ENCODE data around the gene PCSK9. TPM values are rescaled to one million over a fixed set of nuclear protein-coding genes. Genes with fewer than 3 reads are reported as not detected.

The PCSK9 gene
- total RNA-seq, 2 experiments from 2014 or later, result 0.07 TPM; not detected in 1

GRCh38 chr1:54998100-54998499 lies 41.2 kb upstream of the PCSK9 start:
- H3K27ac Mint-ChIP-seq, result no peak overlapping the region
- peaks cover 35% of the 10 kb centered on the region for H3K4me1 Mint-ChIP-seq
- H3K36me3 Mint-ChIP-seq, result no peaks in the 10 kb centered on the region
- no peak overlapping the region for H3K4me3 Mint-ChIP-seq
- H3K9me3 Mint-ChIP-seq (ENCODE audit: low read depth), result no peaks in the 10 kb centered on the region
- CTCF ChIA-PET, result interaction anchor here (3.5 to 10.5 kb wide), 2 partner anchors 24 to 50 kb away, joined by 22 to 341 read pairs; no protein-coding TSS in a partner anchor
- ATAC-seq, result no peak
- H3K27me3 Mint-ChIP-seq, result peaks cover 38% of the 10 kb centered on the region
- DNase-seq, result no peak

- peaks cover 35% of the 10 kb centered on the region for H3K4me1 Mint-ChIP-seq
Measured at GRCh38 chr1:54998677-54999076, 40.7 kb upstream of the PCSK9 start, which contains the start of gene BSND. Gene BSND, plus strand, starts transcription at chr1:54998933. Its CDS starts 254 bp downstream, at chr1:54999187.

GRCh38 chr1:55000110-55001085 lies 39.0 kb upstream of the PCSK9 start:
- no peaks in the 10 kb centered on the region for H3K9me3 Mint-ChIP-seq (ENCODE audit: low read depth)
- no peak for ATAC-seq
- no peaks in the 10 kb centered on the region for H3K36me3 Mint-ChIP-seq
- H3K4me1 Mint-ChIP-seq, result peaks cover 20% of the 10 kb centered on the region
- CTCF ChIA-PET, result interaction anchor here (1.4 to 10.5 kb wide), 3 partner anchors 13 to 52 kb away, joined by 3 to 341 read pairs (median 5); no protein-coding TSS in a partner anchor
- H3K27me3 Mint-ChIP-seq, result peaks cover 36% of the 10 kb centered on the region
- no peak for DNase-seq
- H3K4me3 Mint-ChIP-seq, result no peak overlapping the region
- H3K27ac Mint-ChIP-seq, result no peak overlapping the region

More at GRCh38 chr1:54998677-54999076, 40.7 kb upstream of the PCSK9 start, which contains the start of gene BSND:
- Mint-ChIP-seq H3K36me3 (no peaks in the 10 kb centered on the region), H3K27me3 (peaks cover 38% of the 10 kb centered on the region), H3K27ac (no peak within 1 kb of the TSS), H3K9me3 (ENCODE audit: low read depth) (no peaks in the 10 kb centered on the region), H3K4me3 (no peak within 1 kb of the TSS)
- DNase-seq (no peak), ATAC-seq (no peak)
- CTCF ChIA-PET, result interaction anchor here (3.5 to 10.5 kb wide), 2 partner anchors 23 to 50 kb away, joined by 22 to 341 read pairs; no protein-coding TSS in a partner anchor

GRCh38 chr1:55001311-55001710 lies 38.0 kb upstream of the PCSK9 start:
- peaks cover 11% of the 10 kb centered on the region for H3K4me1 Mint-ChIP-seq
- no peak overlapping the region for H3K27ac Mint-ChIP-seq
- DNase-seq, result no peak
- CTCF ChIA-PET, result interaction anchor here (1.4 to 10.5 kb wide), 3 partner anchors 12 to 53 kb away, joined by 3 to 341 read pairs (median 5); no protein-coding TSS in a partner anchor
- no peaks in the 10 kb centered on the region for H3K36me3 Mint-ChIP-seq
- H3K27me3 Mint-ChIP-seq, result peaks cover 27% of the 10 kb centered on the region
- H3K4me3 Mint-ChIP-seq, result no peak overlapping the region
- ATAC-seq, result no peak
- no peaks in the 10 kb centered on the region for H3K9me3 Mint-ChIP-seq (ENCODE audit: low read depth)

- Mint-ChIP-seq H3K9me3 (ENCODE audit: low read depth) (no peaks in the 10 kb centered on the region), H3K27me3 (peaks cover 15% of the 10 kb centered on the region), H3K4me3 (no peak overlapping the region), H3K27ac (no peak overlapping the region), H3K4me1 (no peaks in the 10 kb centered on the region), H3K36me3 (no peaks in the 10 kb centered on the region)
- ATAC-seq, result no peak
- no peak for DNase-seq
- CTCF ChIA-PET, result interaction anchor here (1.1 to 10.5 kb wide), 3 partner anchors 18 to 54 kb away, joined by 3 to 341 read pairs (median 5); no protein-coding TSS in a partner anchor
Measured at GRCh38 chr1:55002686-55003085, 36.7 kb upstream of the PCSK9 start.

GRCh38 chr1:55005351-55006140 lies 33.8 kb upstream of the PCSK9 start:
- DNase-seq, result no peak
- Mint-ChIP-seq H3K4me3 (no peak overlapping the region), H3K36me3 (no peaks in the 10 kb centered on the region), H3K27ac (no peak overlapping the region), H3K27me3 (no peaks in the 10 kb centered on the region), H3K9me3 (ENCODE audit: low read depth) (no peaks in the 10 kb centered on the region), H3K4me1 (no peaks in the 10 kb centered on the region)
- peak; percentile 53 for ATAC-seq
- CTCF ChIA-PET, result interaction anchor here (0.6 to 2.0 kb wide), 2 partner anchors 9 to 60 kb away, joined by 3 to 7 read pairs; no protein-coding TSS in a partner anchor

- CTCF ChIA-PET, result interaction anchor here (0.9 to 2.0 kb wide), 3 partner anchors 10 to 62 kb away, joined by 3 to 7 read pairs (median 5); no protein-coding TSS in a partner anchor
- no peaks in the 10 kb centered on the region for H3K27me3 Mint-ChIP-seq
- H3K9me3 Mint-ChIP-seq (ENCODE audit: low read depth), result no peaks in the 10 kb centered on the region
- no peak for DNase-seq
- no peak overlapping the region for H3K4me3 Mint-ChIP-seq
- peaks cover 5% of the 10 kb centered on the region for H3K4me1 Mint-ChIP-seq
- ATAC-seq, result no peak
- H3K36me3 Mint-ChIP-seq, result no peaks in the 10 kb centered on the region
- H3K27ac Mint-ChIP-seq, result no peak overlapping the region
Measured at GRCh38 chr1:55006931-55007330, 32.4 kb upstream of the PCSK9 start.

GRCh38 chr1:55007625-55008024 lies 31.7 kb upstream of the PCSK9 start:
- Mint-ChIP-seq H3K4me1 (peaks cover 5% of the 10 kb centered on the region), H3K27me3 (peaks cover 3% of the 10 kb centered on the region), H3K36me3 (no peaks in the 10 kb centered on the region), H3K4me3 (no peak overlapping the region), H3K9me3 (ENCODE audit: low read depth) (no peaks in the 10 kb centered on the region), H3K27ac (no peak overlapping the region)
- CTCF ChIA-PET, result interaction anchor here (0.9 to 1.9 kb wide), 3 partner anchors 15 to 63 kb away, joined by 3 to 6 read pairs (median 5); no protein-coding TSS in a partner anchor
- DNase-seq (no peak), ATAC-seq (no peak)

GRCh38 chr1:55010194-55010886 lies 29.0 kb upstream of the PCSK9 start:
- Mint-ChIP-seq H3K27ac (no peak overlapping the region), H3K9me3 (ENCODE audit: low read depth) (no peaks in the 10 kb centered on the region), H3K36me3 (no peaks in the 10 kb centered on the region), H3K4me3 (no peak overlapping the region), H3K27me3 (peaks cover 16% of the 10 kb centered on the region), H3K4me1 (peaks cover 5% of the 10 kb centered on the region)
- CTCF ChIA-PET, result interaction anchor here (0.9 to 1.3 kb wide), 3 partner anchors 14 to 65 kb away, joined by 3 to 4 read pairs (median 3); no protein-coding TSS in a partner anchor
- ATAC-seq (no peak), DNase-seq (no peak)

- ATAC-seq (peak; percentile 39), DNase-seq (peak; percentile 59)
- no peak overlapping the region for H3K4me3 Mint-ChIP-seq
- H3K9me3 Mint-ChIP-seq (ENCODE audit: low read depth), result no peaks in the 10 kb centered on the region
- CTCF ChIA-PET, result no interaction called here
- peaks cover 20% of the 10 kb centered on the region for H3K27me3 Mint-ChIP-seq
- no peaks in the 10 kb centered on the region for H3K36me3 Mint-ChIP-seq
- H3K4me1 Mint-ChIP-seq, result peaks cover 5% of the 10 kb centered on the region
- H3K27ac Mint-ChIP-seq, result no peak overlapping the region
Measured at GRCh38 chr1:55010887-55011217, 28.5 kb upstream of the PCSK9 start.

GRCh38 chr1:55012661-55013060 lies 26.7 kb upstream of the PCSK9 start:
- H3K4me3 Mint-ChIP-seq, result no peak overlapping the region
- peaks cover 5% of the 10 kb centered on the region for H3K4me1 Mint-ChIP-seq
- CTCF ChIA-PET, result interaction anchor here (1.0 to 1.8 kb wide), 3 partner anchors 10 to 67 kb away, joined by 3 to 9 read pairs (median 6); no protein-coding TSS in a partner anchor
- no peaks in the 10 kb centered on the region for H3K9me3 Mint-ChIP-seq (ENCODE audit: low read depth)
- DNase-seq, result no peak
- H3K27ac Mint-ChIP-seq, result no peak overlapping the region
- no peaks in the 10 kb centered on the region for H3K36me3 Mint-ChIP-seq
- ATAC-seq, result no peak
- peaks cover 36% of the 10 kb centered on the region for H3K27me3 Mint-ChIP-seq

- Mint-ChIP-seq H3K27ac (no peak overlapping the region), H3K27me3 (peaks cover 44% of the 10 kb centered on the region), H3K4me3 (no peak overlapping the region), H3K36me3 (no peaks in the 10 kb centered on the region), H3K9me3 (ENCODE audit: low read depth) (no peaks in the 10 kb centered on the region), H3K4me1 (peaks cover 5% of the 10 kb centered on the region)
- DNase-seq (no peak), ATAC-seq (no peak)
- CTCF ChIA-PET, result interaction anchor here (1.4 to 2.9 kb wide), 2 partner anchors 70 to 343 kb away, joined by 3 to 17 read pairs; no protein-coding TSS in a partner anchor
Measured at GRCh38 chr1:55015123-55015522, 24.2 kb upstream of the PCSK9 start.

Data from activated CD8-positive, alpha-beta memory T cell treated with anti-CD3 and anti-CD28 coated beads, Interleukin-2, amount 10 ng/mL, durations not matched to agents 7 days and 5 days (primary cell).